Small intestine (tissue), 7 donors: ENCODE measurements around the gene ZBTB16. TPM values are rescaled to one million over a fixed set of nuclear protein-coding genes. Genes with fewer than 3 reads are reported as not detected.

Source experiments
- DNase-seq, 2 donors: peaks; one replicate each; pipeline versions ENCODE4 v3.0.0 to v3.0.0-alpha.2; 2013
- FAIRE-seq: peaks from 2 replicates; lab custom pipeline; 2012; peaks lifted over from hg19 to GRCh38; lab: Jason Lieb, UNC
- H3K27ac ChIP-seq, 3 donors: one replicate each; pipeline ENCODE4 v1.5.1; 2013; ENCODE audit warnings: low read length in 2 of 3, mild to moderate bottlenecking in 2 of 3, control low read depth in 1 of 3, inconsistent platforms in 1 of 3, low read depth in 1 of 3, moderate library complexity in 1 of 3
- H3K27me3 ChIP-seq, 3 donors: one replicate each; pipeline ENCODE4 v1.6.1; 2013; ENCODE audit warnings: low read length in 3 of 3, inconsistent platforms in 1 of 3; ENCODE audit not compliant: control insufficient read depth in 3 of 3, insufficient read depth in 3 of 3
- H3K36me3 ChIP-seq, 3 donors: one replicate each; pipeline ENCODE4 v1.6.1; 2013; ENCODE audit warnings: low read length in 3 of 3, inconsistent platforms in 1 of 3, low read depth in 1 of 3, mild to moderate bottlenecking in 1 of 3, moderate library complexity in 1 of 3; ENCODE audit not compliant: control insufficient read depth in 3 of 3, insufficient read depth in 2 of 3
- H3K4me1 ChIP-seq, 3 donors: one replicate each; pipeline ENCODE4 v1.6.1; 2013; ENCODE audit warnings: low read length in 2 of 3, inconsistent platforms in 1 of 3, low read depth in 1 of 3, mild to moderate bottlenecking in 1 of 3, moderate library complexity in 1 of 3; ENCODE audit not compliant: control insufficient read depth in 3 of 3, insufficient read depth in 2 of 3
- H3K4me3 ChIP-seq, 3 donors: one replicate each; pipeline ENCODE4 v1.5.1; 2013; ENCODE audit warnings: low read length in 3 of 3, control low read depth in 1 of 3, inconsistent platforms in 1 of 3, low read depth in 1 of 3, mild to moderate bottlenecking in 1 of 3, moderate library complexity in 1 of 3
- H3K9me3 ChIP-seq, 2 donors: one replicate each; pipeline ENCODE4 v1.6.1; 2013; ENCODE audit warnings: low read depth in 1 of 2, low read length in 1 of 2; ENCODE audit not compliant: control insufficient read depth in 2 of 2, insufficient read depth in 1 of 2
- WGBS, 3 donors: extraction: QIAGEN DNeasy Blood & Tissue Kit; methylation state at CpG; one replicate each; pipeline ENCODE4 v1.1.7; 2013; 5-methylcytosine and 5-hydroxymethylcytosine counted together
- polyA plus RNA-seq, 4 donors: library from polyadenylated mRNA; stranded (reverse) in 3 of 4; unstranded in 1 of 4; fragments of 200-250 nt in 3 of 4; fragments of 120-200 nt in 1 of 4; gene quantifications; one replicate each; pipeline versions ENCODE4 v1.2.1 to v1.2.3, GENCODE V29; 2013
- donor health status: healthy with polysubstance abuse.
- donor health status: control.
- donor health status: control.
- donor health status: Bipolar disorder and iron deficiency.
- donor health status: healthy.

Gene ZBTB16
- polyA plus RNA-seq, 4 donors = 1.5 to 32.4 (median 17.4) TPM

DNA sequence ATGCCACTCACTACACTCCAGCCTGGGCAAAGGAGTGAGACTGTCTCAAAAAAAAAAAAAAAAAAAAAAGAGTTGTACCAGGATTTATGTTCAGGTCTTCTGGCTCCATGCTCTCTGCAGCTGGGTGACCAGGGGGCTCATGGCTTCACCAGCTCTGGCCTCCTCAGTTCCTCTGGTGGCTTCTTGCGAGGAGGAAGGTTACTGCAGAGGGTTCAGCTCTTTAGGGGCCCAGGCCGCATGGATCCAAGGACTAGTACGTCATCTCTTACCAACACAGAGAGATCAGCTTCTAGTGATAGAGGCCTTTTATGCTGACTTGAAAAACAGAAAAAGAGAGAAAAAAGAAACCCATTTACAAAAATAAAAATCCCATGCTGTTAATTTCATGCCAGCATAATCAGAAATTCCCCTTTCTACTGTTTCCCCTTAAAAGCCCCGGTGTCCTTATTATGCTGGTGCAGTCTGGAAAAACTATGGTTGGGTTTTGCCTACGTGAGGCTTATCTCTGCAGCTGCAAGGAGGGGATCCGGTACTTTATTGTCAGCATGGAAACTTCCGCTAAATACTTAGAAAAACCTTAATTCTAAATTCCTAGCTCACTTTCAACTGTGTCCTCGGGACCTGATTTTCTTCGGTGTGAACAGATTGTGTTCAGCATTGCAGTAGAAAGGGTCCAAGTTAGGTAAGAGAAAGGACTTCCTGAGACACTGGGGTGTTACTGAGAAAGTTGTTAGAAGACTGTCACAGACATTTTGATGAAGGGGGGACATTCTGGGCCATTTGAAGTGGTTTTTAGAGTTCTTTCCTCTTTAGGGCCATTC lies 13.7 kb downstream of the ZBTB16 start:
- WGBS, 3 donors = 87 to 88% (median 88%) methylated on average over 9 of the region's 9 CpGs
- H3K4me3 ChIP-seq = no peak overlapping the region
- no peak for DNase-seq

DNA sequence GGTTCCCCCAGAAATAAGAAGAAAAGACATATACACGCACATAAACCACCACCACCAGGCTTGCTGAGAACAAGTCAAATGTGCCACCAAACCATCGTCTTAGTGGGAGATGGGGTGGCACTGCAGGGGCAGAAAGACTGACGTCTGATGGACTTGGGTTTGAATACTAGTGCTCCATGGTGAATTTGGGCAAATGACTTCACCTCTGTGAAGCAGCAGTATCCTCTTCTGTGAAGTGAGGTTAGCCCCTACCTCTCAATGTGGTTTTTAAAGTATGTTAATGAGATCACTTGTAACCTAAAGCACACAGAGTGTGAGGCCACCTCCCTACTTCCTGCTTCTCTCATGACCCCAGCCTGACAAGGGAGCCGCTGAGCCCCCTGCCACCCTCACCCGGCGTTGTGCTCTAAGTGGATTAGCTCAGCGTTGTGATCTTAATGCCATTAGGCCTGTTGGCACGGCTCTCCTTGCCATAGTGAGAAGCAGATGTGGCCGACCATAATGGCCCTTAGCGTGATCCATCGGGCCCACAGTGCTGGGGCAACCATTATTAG lies 14.4 kb downstream of the ZBTB16 start:
- FAIRE-seq (no peak), DNase-seq (peak in 1 of 2 donors; percentile 48)
- peak overlapping the region in 1 of 3 donors; percentile 35 for H3K27ac ChIP-seq

More for the DNA sequence above, 13.7 kb downstream of the ZBTB16 start:
- peaks cover 3 to 15% (median 12%) of the 10 kb centered on the region in 3 donors for H3K4me1 ChIP-seq
- peak overlapping the region in 1 of 3 donors; percentile 35 for H3K27ac ChIP-seq
- FAIRE-seq = no peak
- H3K27me3 ChIP-seq = no peaks in the 10 kb centered on the region
- H3K9me3 ChIP-seq = no peaks in the 10 kb centered on the region
- H3K36me3 ChIP-seq = peaks cover 0 to 9% (median 2%) of the 10 kb centered on the region in 3 donors

DNA sequence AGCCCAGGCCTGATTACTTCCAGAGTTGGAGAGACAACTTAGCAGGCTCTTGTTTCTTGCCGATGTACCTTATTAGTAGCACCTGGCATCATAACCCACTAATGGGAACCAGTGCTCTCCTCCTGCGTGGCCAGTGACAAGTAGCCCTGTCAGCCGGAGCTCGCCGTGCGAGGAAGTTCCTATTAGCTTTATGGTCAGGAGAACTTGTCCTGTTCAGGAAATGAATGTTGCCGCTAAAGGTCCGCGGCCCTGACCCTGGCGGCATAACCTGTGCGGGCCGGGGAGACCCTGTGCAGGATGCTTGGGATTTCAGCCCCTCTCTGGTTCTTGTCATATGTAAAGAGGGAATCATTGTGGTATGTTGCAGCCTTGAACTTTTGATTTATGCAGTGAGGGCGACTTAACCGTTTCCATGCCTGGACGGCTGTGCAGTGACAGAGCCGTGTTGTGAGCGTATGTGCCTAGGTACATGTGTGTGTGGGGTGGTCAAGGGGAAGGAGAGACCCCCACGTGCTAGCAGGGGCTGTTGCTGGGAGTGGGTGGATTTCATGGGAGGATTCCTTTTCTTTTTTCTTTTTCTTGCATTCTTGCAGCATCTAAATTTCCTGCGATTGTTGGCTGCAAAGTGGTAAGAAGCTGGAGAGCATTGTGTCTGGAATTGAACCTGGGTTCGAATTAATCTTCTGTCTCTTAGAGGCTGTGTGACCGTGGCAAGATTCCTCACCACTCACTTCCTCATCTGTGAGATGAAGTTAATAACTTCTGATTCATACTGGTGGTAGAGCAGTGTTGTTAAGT lies 15.2 kb downstream of the ZBTB16 start:
- no peak for DNase-seq
- no peak for FAIRE-seq
- H3K9me3 ChIP-seq = no peaks in the 10 kb centered on the region
- no peaks in the 10 kb centered on the region for H3K27me3 ChIP-seq
- peak overlapping the region in 1 of 3 donors; percentile 1 for H3K27ac ChIP-seq
- H3K4me3 ChIP-seq = no peak overlapping the region
- H3K4me1 ChIP-seq = peaks cover 8 to 25% (median 16%) of the 10 kb centered on the region in 3 donors
- 83 to 91% (median 90%) methylated on average over 21 of the region's 21 CpGs for WGBS, 3 donors
- peaks cover 0 to 10% (median 0%) of the 10 kb centered on the region in 3 donors for H3K36me3 ChIP-seq

More for the DNA sequence above, 14.4 kb downstream of the ZBTB16 start:
- Histone ChIP-seq H3K36me3 (peaks cover 0 to 9% (median 0%) of the 10 kb centered on the region in 3 donors), H3K4me1 (peaks cover 6 to 19% (median 16%) of the 10 kb centered on the region in 3 donors), H3K27me3 (no peaks in the 10 kb centered on the region), H3K9me3 (no peaks in the 10 kb centered on the region), H3K4me3 (no peak overlapping the region)
- 83 to 90% (median 86%) methylated on average over 11 of the region's 11 CpGs for WGBS, 3 donors

DNA sequence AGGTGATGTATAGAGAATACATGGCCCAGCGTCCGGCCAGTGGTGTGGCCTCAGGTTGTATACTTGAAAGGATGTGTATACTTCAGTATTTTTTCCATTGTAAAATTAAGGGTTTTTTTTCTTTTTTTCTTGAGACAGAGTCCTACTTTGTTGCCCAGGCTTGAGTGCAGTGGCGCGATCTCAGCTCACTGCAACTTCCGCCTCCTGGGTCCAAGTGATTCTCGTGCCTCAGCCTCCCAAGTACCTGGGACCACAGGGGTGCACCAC lies 15.8 kb downstream of the ZBTB16 start:
- no peak for FAIRE-seq
- Histone ChIP-seq H3K4me3 (no peak overlapping the region), H3K27me3 (no peaks in the 10 kb centered on the region), H3K9me3 (no peaks in the 10 kb centered on the region), H3K4me1 (peaks cover 8 to 25% (median 16%) of the 10 kb centered on the region in 3 donors), H3K36me3 (peaks cover 0 to 10% (median 0%) of the 10 kb centered on the region in 3 donors), H3K27ac (peak overlapping the region in 1 of 3 donors; percentile 1)
- DNase-seq = no peak
- 91 to 97% (median 95%) methylated on average over 6 of the region's 6 CpGs for WGBS, 3 donors

DNA sequence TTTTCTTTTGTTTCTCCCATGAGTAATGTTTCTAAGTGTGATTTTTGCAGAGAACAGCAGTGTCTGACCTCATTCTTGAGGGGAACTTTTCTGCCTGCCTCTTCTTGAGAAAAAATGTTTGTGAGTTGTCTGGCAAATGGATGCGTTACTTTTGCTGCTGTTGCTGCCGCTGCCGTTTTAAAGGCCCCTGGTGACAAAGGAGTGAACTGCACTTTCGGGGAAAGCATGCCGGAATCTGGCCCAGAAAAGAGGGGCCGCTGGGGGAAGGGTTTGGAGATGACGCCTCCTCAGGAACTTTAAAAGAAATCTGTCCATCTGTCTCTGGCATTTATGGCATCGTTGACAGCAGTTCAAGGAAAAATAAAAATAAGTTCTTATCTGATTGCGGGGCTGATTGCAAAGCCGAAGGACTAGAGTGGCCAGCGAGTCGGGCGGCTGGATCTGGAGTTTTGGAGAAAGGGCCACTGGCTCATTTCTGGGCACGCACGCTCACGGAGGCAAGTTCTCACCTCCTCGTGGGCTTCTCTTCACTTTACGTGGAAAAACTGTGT lies 16.5 kb downstream of the ZBTB16 start:
- Histone ChIP-seq H3K27me3 (no peaks in the 10 kb centered on the region), H3K4me3 (no peak overlapping the region), H3K27ac (peak overlapping the region in 1 of 3 donors; percentile 32), H3K4me1 (peaks cover 8 to 29% (median 16%) of the 10 kb centered on the region in 3 donors), H3K9me3 (no peaks in the 10 kb centered on the region), H3K36me3 (peaks cover 0 to 10% (median 0%) of the 10 kb centered on the region in 3 donors)
- DNase-seq (peak; percentile 42 to 66), FAIRE-seq (no peak)
- 39 to 41% (median 40%) methylated on average over 18 of the region's 18 CpGs for WGBS, 3 donors

- H3K9me3 ChIP-seq = no peaks in the 10 kb centered on the region
- H3K4me1 ChIP-seq = peaks cover 8 to 30% (median 16%) of the 10 kb centered on the region in 3 donors
- H3K4me3 ChIP-seq = no peak overlapping the region
Measured at GRCh38 chr11:114076921-114077331, 17.4 kb downstream of the ZBTB16 start.

GRCh38 chr11:114077482-114078305 lies 18.2 kb downstream of the ZBTB16 start:
- Histone ChIP-seq H3K27ac (peak overlapping the region in 1 of 3 donors; percentile 68), H3K36me3 (peaks cover 0 to 10% (median 0%) of the 10 kb centered on the region in 3 donors), H3K9me3 (no peaks in the 10 kb centered on the region), H3K4me1 (peaks cover 8 to 34% (median 21%) of the 10 kb centered on the region in 3 donors), H3K4me3 (no peak overlapping the region), H3K27me3 (no peaks in the 10 kb centered on the region)
- WGBS, 3 donors = 31 to 59% (median 45%) methylated on average over 9 of the region's 9 CpGs
- DNase-seq (peak; percentile 44 to 53), FAIRE-seq (no peak)

More at GRCh38 chr11:114076921-114077331, 17.4 kb downstream of the ZBTB16 start:
- Histone ChIP-seq H3K36me3 (peaks cover 0 to 10% (median 0%) of the 10 kb centered on the region in 3 donors), H3K27ac (peak overlapping the region in 1 of 3 donors; percentile 68), H3K27me3 (no peaks in the 10 kb centered on the region)
- 53 to 73% (median 73%) methylated on average over 3 of the region's 3 CpGs for WGBS, 3 donors
- no peak for DNase-seq
- no peak for FAIRE-seq
